A549 (cell line): ENCODE data around the gene GLIS1.

Source experiments
- EP300 ChIP-seq, 2 experiments: fragments of >200 bp; sonication (Bioruptor Twin); formaldehyde crosslinking; IDR thresholded peaks; 2 replicates in 1 of 2; 3 replicates in 1 of 2; pipeline ENCODE4 v1.6.1; 2016 to 2017
- FOSL2 ChIP-seq, 2 experiments: fragments of 450-650 bp in 1 of 2; fragments of >200 bp in 1 of 2; sonication (Bioruptor Twin) in 1 of 2; formaldehyde crosslinking; IDR thresholded peaks; 2 replicates each; pipeline versions ENCODE4 v1.5.0 to v1.6.1; 2016 to 2020; ENCODE audit warnings: mild to moderate bottlenecking in 1 of 2, moderate library complexity in 1 of 2
- HEYL ChIP-seq: fragments of 250-450 bp; sonication (Bioruptor Pico); IDR thresholded peaks from 2 replicates; pipeline ENCODE4 v1.8.0; 2021; ENCODE audit warnings: mild to moderate bottlenecking, moderate library complexity
- JUN ChIP-seq, 2 experiments: fragments of >200 bp; sonication (Bioruptor Twin); formaldehyde crosslinking; IDR thresholded peaks; 2 replicates in 1 of 2; 3 replicates in 1 of 2; pipeline ENCODE4 v1.6.1; 2016 to 2017
- POLR2A ChIP-seq: IDR thresholded peaks from 2 replicates; pipeline ENCODE4 v1.6.1; 2012; ENCODE audit warnings: mild to moderate bottlenecking, low read length
- SMC3 ChIP-seq: fragments of >200 bp; sonication (Bioruptor Twin); formaldehyde crosslinking; IDR thresholded peaks from 3 replicates; pipeline ENCODE4 v1.6.1; 2018; ENCODE audit warnings: inconsistent platforms
- TF ChIP-seq, protein P1 (sequence below): fragments of >200 bp; sonication (Bioruptor Twin); formaldehyde crosslinking; IDR thresholded peaks from 3 replicates; pipeline ENCODE4 v1.5.1; 2016
- TF ChIP-seq, protein P2 (sequence below): fragments of 200-600 bp; sonication (generic); IDR thresholded peaks from 2 replicates; pipeline ENCODE4 v1.6.1; 2016; ENCODE audit warnings: antibody characterized with exemption, mild to moderate bottlenecking, moderate library complexity

DNA sequence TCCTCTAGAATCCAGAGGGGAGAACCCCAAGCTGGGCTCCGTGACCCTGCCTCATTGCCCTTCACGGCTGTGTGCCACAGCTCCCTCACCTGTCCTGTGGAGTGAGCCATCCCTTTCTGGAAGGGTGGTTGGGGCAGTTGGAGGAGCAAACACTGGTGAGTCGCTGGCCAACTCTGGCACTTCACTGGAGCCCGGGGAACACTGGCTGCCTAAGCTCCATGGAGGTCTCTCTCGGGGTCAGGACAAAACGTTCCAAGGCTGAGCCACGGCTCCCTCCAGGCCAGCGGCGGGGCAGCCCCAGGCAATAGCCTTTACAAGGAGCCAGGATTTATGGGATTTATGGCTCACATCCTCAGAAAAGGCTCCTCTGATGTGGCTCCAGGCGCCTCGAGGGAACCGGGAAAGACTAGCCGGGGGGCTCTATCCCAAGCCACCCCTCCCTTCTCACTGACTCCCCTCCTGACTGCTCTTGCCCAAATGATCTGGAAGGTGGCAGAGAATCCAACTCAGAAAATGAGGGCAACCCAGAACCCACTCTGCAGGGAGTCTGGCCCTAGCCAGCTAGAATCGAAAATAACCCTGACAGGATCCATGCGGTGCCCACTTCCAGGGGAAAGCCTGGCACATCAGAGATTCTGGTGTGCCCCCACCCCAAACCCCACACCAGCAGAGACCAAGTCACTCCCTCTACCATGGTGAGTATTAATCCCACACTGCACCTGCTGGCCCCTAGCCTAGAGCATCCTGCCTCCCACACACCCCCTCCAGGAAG is 75.2 kb downstream of the GLIS1 start:
- TF ChIP-seq EP300 (IDR thresholded peaks at IDR 0.05), result no peak
- TF ChIP-seq, protein P1, sequence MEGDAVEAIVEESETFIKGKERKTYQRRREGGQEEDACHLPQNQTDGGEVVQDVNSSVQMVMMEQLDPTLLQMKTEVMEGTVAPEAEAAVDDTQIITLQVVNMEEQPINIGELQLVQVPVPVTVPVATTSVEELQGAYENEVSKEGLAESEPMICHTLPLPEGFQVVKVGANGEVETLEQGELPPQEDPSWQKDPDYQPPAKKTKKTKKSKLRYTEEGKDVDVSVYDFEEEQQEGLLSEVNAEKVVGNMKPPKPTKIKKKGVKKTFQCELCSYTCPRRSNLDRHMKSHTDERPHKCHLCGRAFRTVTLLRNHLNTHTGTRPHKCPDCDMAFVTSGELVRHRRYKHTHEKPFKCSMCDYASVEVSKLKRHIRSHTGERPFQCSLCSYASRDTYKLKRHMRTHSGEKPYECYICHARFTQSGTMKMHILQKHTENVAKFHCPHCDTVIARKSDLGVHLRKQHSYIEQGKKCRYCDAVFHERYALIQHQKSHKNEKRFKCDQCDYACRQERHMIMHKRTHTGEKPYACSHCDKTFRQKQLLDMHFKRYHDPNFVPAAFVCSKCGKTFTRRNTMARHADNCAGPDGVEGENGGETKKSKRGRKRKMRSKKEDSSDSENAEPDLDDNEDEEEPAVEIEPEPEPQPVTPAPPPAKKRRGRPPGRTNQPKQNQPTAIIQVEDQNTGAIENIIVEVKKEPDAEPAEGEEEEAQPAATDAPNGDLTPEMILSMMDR, result no peak
- TF ChIP-seq HEYL (CRISPR knock-in tag), result no peak
- TF ChIP-seq JUN (IDR thresholded peaks at IDR 0.05), result no peak
- no peak for TF ChIP-seq SMC3
- TF ChIP-seq FOSL2 (IDR thresholded peaks at IDR 0.05), result no peak
- no peak for TF ChIP-seq FOSL2 (CRISPR knock-in tag; IDR thresholded peaks at IDR 0.05)
- TF ChIP-seq POLR2A, result no peak
- TF ChIP-seq, protein P2, sequence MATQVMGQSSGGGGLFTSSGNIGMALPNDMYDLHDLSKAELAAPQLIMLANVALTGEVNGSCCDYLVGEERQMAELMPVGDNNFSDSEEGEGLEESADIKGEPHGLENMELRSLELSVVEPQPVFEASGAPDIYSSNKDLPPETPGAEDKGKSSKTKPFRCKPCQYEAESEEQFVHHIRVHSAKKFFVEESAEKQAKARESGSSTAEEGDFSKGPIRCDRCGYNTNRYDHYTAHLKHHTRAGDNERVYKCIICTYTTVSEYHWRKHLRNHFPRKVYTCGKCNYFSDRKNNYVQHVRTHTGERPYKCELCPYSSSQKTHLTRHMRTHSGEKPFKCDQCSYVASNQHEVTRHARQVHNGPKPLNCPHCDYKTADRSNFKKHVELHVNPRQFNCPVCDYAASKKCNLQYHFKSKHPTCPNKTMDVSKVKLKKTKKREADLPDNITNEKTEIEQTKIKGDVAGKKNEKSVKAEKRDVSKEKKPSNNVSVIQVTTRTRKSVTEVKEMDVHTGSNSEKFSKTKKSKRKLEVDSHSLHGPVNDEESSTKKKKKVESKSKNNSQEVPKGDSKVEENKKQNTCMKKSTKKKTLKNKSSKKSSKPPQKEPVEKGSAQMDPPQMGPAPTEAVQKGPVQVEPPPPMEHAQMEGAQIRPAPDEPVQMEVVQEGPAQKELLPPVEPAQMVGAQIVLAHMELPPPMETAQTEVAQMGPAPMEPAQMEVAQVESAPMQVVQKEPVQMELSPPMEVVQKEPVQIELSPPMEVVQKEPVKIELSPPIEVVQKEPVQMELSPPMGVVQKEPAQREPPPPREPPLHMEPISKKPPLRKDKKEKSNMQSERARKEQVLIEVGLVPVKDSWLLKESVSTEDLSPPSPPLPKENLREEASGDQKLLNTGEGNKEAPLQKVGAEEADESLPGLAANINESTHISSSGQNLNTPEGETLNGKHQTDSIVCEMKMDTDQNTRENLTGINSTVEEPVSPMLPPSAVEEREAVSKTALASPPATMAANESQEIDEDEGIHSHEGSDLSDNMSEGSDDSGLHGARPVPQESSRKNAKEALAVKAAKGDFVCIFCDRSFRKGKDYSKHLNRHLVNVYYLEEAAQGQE, result no peak
